CD8-positive, alpha-beta memory T cell (primary cell): ENCODE data around the gene CCDC194. TPM values are rescaled to one million over a fixed set of nuclear protein-coding genes. Genes with fewer than 3 reads are reported as not detected.

Source experiments
- CTCF ChIA-PET: fragments of 350-600 bp; sonication (Branson Sonifier 250); formaldehyde crosslinking; loops from one replicate; lab custom pipeline; 2021; ENCODE audit warnings: antibody characterized with exemption; lab: Charles Lee
- POLR2A ChIA-PET: fragments of 350-600 bp; sonication (Branson Sonifier 250); formaldehyde crosslinking; loops from one replicate; lab custom pipeline; 2021; ENCODE audit warnings: antibody characterized with exemption; lab: Charles Lee
- DNase-seq, 5 donors: peaks; one replicate each; pipeline versions ENCODE4 v3.0.0 to v3.0.0-alpha.2; 2020 to 2022; ENCODE audit warnings: mixed read lengths in 1 of 5
- H3K27ac ChIP-seq: one replicate; pipeline ENCODE4 v1.7.0; 2013; ENCODE audit warnings: low read depth, mild to moderate bottlenecking, low read length, moderate library complexity
- H3K27me3 ChIP-seq: 2 replicates; pipeline ENCODE4 v1.7.0; 2013; ENCODE audit warnings: low read length, mild to moderate bottlenecking; ENCODE audit not compliant: insufficient read depth, poor library complexity, severe bottlenecking
- H3K36me3 ChIP-seq: 2 replicates; pipeline ENCODE4 v1.7.0; 2013; ENCODE audit warnings: mild to moderate bottlenecking, low read length, moderate library complexity; ENCODE audit not compliant: insufficient read depth
- H3K4me1 ChIP-seq: 2 replicates; pipeline ENCODE4 v1.7.0; 2013; ENCODE audit warnings: mild to moderate bottlenecking, low read length, moderate library complexity; ENCODE audit not compliant: insufficient read depth
- H3K4me3 ChIP-seq: 2 replicates; pipeline ENCODE4 v1.7.0; 2013; ENCODE audit warnings: mild to moderate bottlenecking, low read length
- H3K9me3 ChIP-seq: 2 replicates; pipeline ENCODE4 v1.7.0; 2013; ENCODE audit warnings: mild to moderate bottlenecking, low read length
- H3K27ac Mint-ChIP-seq, 8 donors: one replicate each; pipeline ENCODE4 v1.8.0; 2020 to 2021; ENCODE audit warnings: mixed read lengths in 8 of 8, mild to moderate bottlenecking in 6 of 8, inconsistent platforms in 3 of 8, moderate library complexity in 3 of 8
- H3K27me3 Mint-ChIP-seq, 2 donors: one replicate each; pipeline ENCODE4 v1.8.0; 2020 to 2021; ENCODE audit warnings: mixed read lengths in 2 of 2, mild to moderate bottlenecking in 1 of 2, moderate library complexity in 1 of 2
- H3K36me3 Mint-ChIP-seq, 3 donors: one replicate each; pipeline ENCODE4 v1.8.0; 2020 to 2021; ENCODE audit warnings: mixed read lengths in 3 of 3, inconsistent platforms in 1 of 3, mild to moderate bottlenecking in 1 of 3
- H3K4me1 Mint-ChIP-seq, 3 donors: one replicate each; pipeline ENCODE4 v1.8.0; 2020 to 2021; ENCODE audit warnings: mixed read lengths in 3 of 3, inconsistent platforms in 1 of 3, mild to moderate bottlenecking in 1 of 3
- H3K4me3 Mint-ChIP-seq, 7 donors: one replicate each; pipeline ENCODE4 v1.8.0; 2020 to 2021; ENCODE audit warnings: mixed read lengths in 7 of 7, mild to moderate bottlenecking in 6 of 7, moderate library complexity in 4 of 7, inconsistent platforms in 2 of 7
- H3K9me3 Mint-ChIP-seq, 5 donors: one replicate each; pipeline ENCODE4 v1.8.0; 2020 to 2022; ENCODE audit warnings: mixed read lengths in 5 of 5, mild to moderate bottlenecking in 3 of 5, moderate library complexity in 2 of 5, inconsistent platforms in 1 of 5
- polyA plus RNA-seq: library from polyadenylated mRNA; unstranded; fragments of 300-500 nt; fragmentation: Illumina TruSeq; gene quantifications from one replicate; pipeline ENCODE4 v1.2.3, GENCODE V29; 2021
- total RNA-seq, 2 experiments: library from RNA; stranded (reverse); gene quantifications; one replicate each; pipeline ENCODE4 v1.2.3, GENCODE V29; 2021

CCDC194 gene
- total and polyA plus RNA-seq, 3 experiments from 2014 or later: 1.1 to 1.5 TPM; not detected in 1

GRCh38 chr19:17418710-17419109 is 24.7 kb upstream of the CCDC194 start:
- DNase-seq: no peak
- H3K27ac ChIP-seq: peak overlapping the region; percentile 57
- H3K4me1 Mint-ChIP-seq: peaks cover 14 to 20% (median 18%) of the 10 kb centered on the region in 3 donors
- ChIA-PET CTCF (interaction anchor here (1.0 to 1.4 kb wide), 2 partner anchors 10 to 12 kb away, joined by 3 to 11 read pairs; partner anchors contain the start of gene BST2), POLR2A (interaction anchor here (1.5 to 1.8 kb wide), 2 partner anchors 13 to 110 kb away, joined by 5 to 25 read pairs; partner anchors contain the start of genes BST2 and DDA1)
- no peaks in the 10 kb centered on the region for H3K27me3 Mint-ChIP-seq
- H3K9me3 ChIP-seq: no peaks in the 10 kb centered on the region
- H3K4me3 ChIP-seq: peak overlapping the region; percentile 78
- H3K4me3 Mint-ChIP-seq: peak overlapping the region; percentile 27 to 94 (median 92)
- peaks cover 0 to 37% (median 1%) of the 10 kb centered on the region in 3 donors for H3K36me3 Mint-ChIP-seq
- no peaks in the 10 kb centered on the region for H3K9me3 Mint-ChIP-seq
- H3K27me3 ChIP-seq: no peaks in the 10 kb centered on the region
- peak overlapping the region in 5 of 8 donors; percentile 88 to 96 (median 94) for H3K27ac Mint-ChIP-seq
- H3K4me1 ChIP-seq: peaks cover 15% of the 10 kb centered on the region
- peaks cover 2% of the 10 kb centered on the region for H3K36me3 ChIP-seq

DNA sequence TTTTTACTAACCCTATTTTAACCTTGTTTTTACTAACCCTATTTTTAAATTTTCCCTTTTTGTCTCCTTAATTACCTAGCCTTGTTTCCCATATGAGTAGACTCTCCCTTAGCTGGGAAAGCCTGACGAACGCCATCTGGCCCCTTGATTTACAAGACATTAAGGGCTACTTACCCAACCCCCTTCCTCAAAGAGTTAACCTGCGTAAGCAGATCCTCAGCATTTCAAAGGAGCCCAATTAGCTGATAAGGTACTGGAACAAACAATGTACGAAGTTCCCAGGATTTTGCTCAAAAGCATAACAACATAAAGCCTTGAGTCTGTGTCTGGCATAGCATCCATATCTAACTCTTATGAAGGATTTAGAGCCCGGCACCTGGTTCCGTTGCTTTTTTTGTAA is 21.1 kb upstream of the CCDC194 start:
- Histone ChIP-seq H3K4me3 (no peak overlapping the region), H3K27ac (no peak overlapping the region), H3K4me1 (peaks cover 7% of the 10 kb centered on the region), H3K27me3 (no peaks in the 10 kb centered on the region), H3K9me3 (no peaks in the 10 kb centered on the region), H3K36me3 (peaks cover 15% of the 10 kb centered on the region)
- Mint-ChIP-seq H3K27me3 (no peaks in the 10 kb centered on the region), H3K36me3 (peaks cover 0 to 46% (median 4%) of the 10 kb centered on the region in 3 donors), H3K9me3 (no peaks in the 10 kb centered on the region), H3K27ac (peak overlapping the region in 3 of 8 donors; percentile 29 to 71 (median 43)), H3K4me1 (peaks cover 11 to 15% (median 11%) of the 10 kb centered on the region in 3 donors), H3K4me3 (no peak overlapping the region)
- ChIA-PET CTCF (no interaction called here), POLR2A (interaction anchor here (0.7 kb wide), 1 partner anchor 11 kb away, joined by 3 read pairs; no protein-coding TSS in a partner anchor)
- no peak for DNase-seq

DNA sequence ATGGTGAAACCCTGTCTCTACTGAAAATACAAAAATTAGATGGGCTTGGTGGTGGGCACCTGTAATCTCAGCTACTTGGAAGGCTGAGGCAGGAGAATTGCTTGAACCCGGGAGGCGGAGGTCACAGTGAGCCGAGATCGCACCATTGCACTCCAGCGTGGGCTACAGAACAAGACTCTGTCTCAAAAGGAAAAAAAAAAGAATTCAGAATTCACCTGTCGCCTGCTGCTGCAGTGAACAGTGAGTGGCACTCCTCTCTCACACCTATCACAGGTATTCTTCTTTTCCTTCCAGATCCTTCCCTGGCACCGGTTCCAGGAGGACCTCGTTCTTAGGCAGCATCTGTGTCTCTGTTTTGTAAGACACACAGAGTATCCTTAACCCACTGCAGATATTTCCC is 20.1 kb upstream of the CCDC194 start:
- Histone ChIP-seq H3K27ac (no peak overlapping the region), H3K36me3 (peaks cover 15% of the 10 kb centered on the region), H3K9me3 (no peaks in the 10 kb centered on the region), H3K4me3 (no peak overlapping the region), H3K27me3 (no peaks in the 10 kb centered on the region), H3K4me1 (peaks cover 3% of the 10 kb centered on the region)
- Mint-ChIP-seq H3K36me3 (peaks cover 0 to 44% (median 4%) of the 10 kb centered on the region in 3 donors), H3K27ac (no peak overlapping the region), H3K27me3 (no peaks in the 10 kb centered on the region), H3K4me1 (peaks cover 4 to 8% (median 5%) of the 10 kb centered on the region in 3 donors), H3K9me3 (no peaks in the 10 kb centered on the region), H3K4me3 (no peak overlapping the region)
- ChIA-PET CTCF (interaction anchor here (1.4 kb wide), 1 partner anchor 24 kb away, joined by 3 read pairs; no protein-coding TSS in a partner anchor), POLR2A (no interaction called here)
- no peak for DNase-seq

GRCh38 chr19:17411801-17412200 is 17.8 kb upstream of the CCDC194 start:
- ChIA-PET CTCF (no interaction called here), POLR2A (no interaction called here)
- Mint-ChIP-seq H3K9me3 (no peaks in the 10 kb centered on the region), H3K27ac (peak overlapping the region in 2 of 8 donors; percentile 22 to 50), H3K4me1 (peaks cover 14 to 17% (median 17%) of the 10 kb centered on the region in 3 donors), H3K27me3 (no peaks in the 10 kb centered on the region), H3K4me3 (peak overlapping the region in 1 of 7 donors; percentile 37), H3K36me3 (peaks cover 0 to 45% (median 3%) of the 10 kb centered on the region in 3 donors)
- H3K27ac ChIP-seq: no peak overlapping the region
- H3K4me1 ChIP-seq: no peaks in the 10 kb centered on the region
- DNase-seq: no peak
- no peak overlapping the region for H3K4me3 ChIP-seq
- H3K36me3 ChIP-seq: peaks cover 15% of the 10 kb centered on the region
- H3K27me3 ChIP-seq: no peaks in the 10 kb centered on the region
- no peaks in the 10 kb centered on the region for H3K9me3 ChIP-seq

GRCh38 chr19:17409990-17410389 is 16.0 kb upstream of the CCDC194 start:
- H3K27ac ChIP-seq: no peak overlapping the region
- Mint-ChIP-seq H3K36me3 (peaks cover 0 to 43% (median 3%) of the 10 kb centered on the region in 3 donors), H3K4me1 (peaks cover 19 to 32% (median 26%) of the 10 kb centered on the region in 3 donors), H3K27me3 (no peaks in the 10 kb centered on the region), H3K4me3 (peak overlapping the region in 1 of 7 donors; percentile 15), H3K9me3 (no peaks in the 10 kb centered on the region), H3K27ac (no peak overlapping the region)
- ChIA-PET CTCF (no interaction called here), POLR2A (no interaction called here)
- peaks cover 5% of the 10 kb centered on the region for H3K4me1 ChIP-seq
- DNase-seq: no peak
- peaks cover 15% of the 10 kb centered on the region for H3K36me3 ChIP-seq
- H3K9me3 ChIP-seq: no peaks in the 10 kb centered on the region
- H3K27me3 ChIP-seq: no peaks in the 10 kb centered on the region
- H3K4me3 ChIP-seq: no peak overlapping the region

GRCh38 chr19:17406887-17407196 is 12.8 kb upstream of the CCDC194 start:
- Mint-ChIP-seq H3K36me3 (peaks cover 0 to 26% (median 0%) of the 10 kb centered on the region in 3 donors), H3K9me3 (no peaks in the 10 kb centered on the region), H3K27ac (peak overlapping the region; percentile 87 to 99 (median 92)), H3K4me3 (peak overlapping the region; percentile 90 to 98 (median 95)), H3K27me3 (no peaks in the 10 kb centered on the region), H3K4me1 (peaks cover 31 to 48% (median 36%) of the 10 kb centered on the region in 3 donors)
- ChIA-PET POLR2A (interaction anchor here (0.6 to 2.9 kb wide), 2 partner anchors 13 to 64 kb away, joined by 7 to 25 read pairs; partner anchors contain the start of gene MVB12A), CTCF (interaction anchor here (1.3 to 3.3 kb wide), 4 partner anchors 13 to 98 kb away, joined by 4 to 21 read pairs (median 13); partner anchors contain the start of genes DDA1 and MVB12A)
- peak overlapping the region; percentile 76 for H3K4me3 ChIP-seq
- peaks cover 6% of the 10 kb centered on the region for H3K36me3 ChIP-seq
- peaks cover 17% of the 10 kb centered on the region for H3K4me1 ChIP-seq
- no peaks in the 10 kb centered on the region for H3K27me3 ChIP-seq
- H3K9me3 ChIP-seq: no peaks in the 10 kb centered on the region
- peak overlapping the region; percentile 86 for H3K27ac ChIP-seq
- no peak for DNase-seq

DNA sequence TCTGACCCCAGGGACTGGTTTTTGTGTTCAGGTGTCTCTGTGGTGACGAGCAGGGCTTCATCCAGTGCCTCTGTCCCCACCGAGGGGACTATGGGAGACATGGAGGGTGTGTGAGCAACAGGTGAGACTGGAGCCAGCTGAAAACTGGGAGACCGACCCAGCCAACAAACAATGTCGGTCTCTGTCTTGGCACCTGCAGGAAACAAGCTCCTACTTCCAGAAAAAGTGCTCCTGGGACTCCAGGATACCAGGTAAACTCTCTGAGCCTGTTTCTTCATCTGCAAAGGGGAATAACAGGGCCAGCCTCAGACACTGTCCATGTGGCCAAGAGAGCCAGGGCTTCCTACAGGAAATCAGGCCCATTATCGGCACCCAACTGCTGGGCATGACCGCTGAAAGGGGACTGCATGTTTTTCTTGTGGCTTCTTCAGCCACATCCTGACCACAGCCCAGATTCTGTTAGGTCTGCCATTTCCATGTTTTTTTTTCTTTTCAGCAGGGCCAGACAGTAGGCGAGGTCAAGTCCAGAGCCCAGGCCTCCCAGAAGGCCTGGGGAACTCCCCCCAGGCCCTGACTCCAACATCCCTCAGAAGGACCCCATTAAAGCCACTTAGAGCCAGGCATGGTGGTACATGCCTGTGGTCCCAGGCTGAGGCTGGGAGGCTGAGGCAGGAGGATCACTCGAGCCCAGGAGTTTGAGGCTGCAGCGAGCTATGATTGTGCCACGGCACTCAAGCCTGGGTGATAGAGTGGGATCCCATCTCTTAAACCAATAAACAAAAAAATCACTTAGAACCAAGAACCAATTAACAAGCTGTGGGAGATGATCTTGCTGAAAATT is 12.3 kb upstream of the CCDC194 start:
- peaks cover 0 to 25% (median 3%) of the 10 kb centered on the region in 3 donors for H3K36me3 Mint-ChIP-seq
- peaks cover 33 to 49% (median 36%) of the 10 kb centered on the region in 3 donors for H3K4me1 Mint-ChIP-seq
- no peak for DNase-seq
- H3K9me3 Mint-ChIP-seq: no peaks in the 10 kb centered on the region
- H3K4me1 ChIP-seq: peaks cover 17% of the 10 kb centered on the region
- CTCF ChIA-PET: interaction anchor here (1.0 to 3.3 kb wide), 6 partner anchors 13 to 97 kb away, joined by 3 to 21 read pairs (median 8); partner anchors contain the start of genes DDA1 and MVB12A
- H3K4me3 Mint-ChIP-seq: peak overlapping the region; percentile 90 to 98 (median 95)
- no peaks in the 10 kb centered on the region for H3K27me3 ChIP-seq
- H3K27ac ChIP-seq: peak overlapping the region; percentile 86
- peak overlapping the region; percentile 87 to 99 (median 92) for H3K27ac Mint-ChIP-seq
- no peaks in the 10 kb centered on the region for H3K27me3 Mint-ChIP-seq
- H3K4me3 ChIP-seq: peak overlapping the region; percentile 76
- peaks cover under 1% of the 10 kb centered on the region for H3K36me3 ChIP-seq
- POLR2A ChIA-PET: interaction anchor here (0.6 to 2.9 kb wide), 3 partner anchors 13 to 97 kb away, joined by 3 to 25 read pairs (median 7); partner anchors contain the start of gene MVB12A
- H3K9me3 ChIP-seq: no peaks in the 10 kb centered on the region
